K562 treated with DMSO at 1 percent for 4 hours (cell line): ENCODE results near the gene KIF20A. TPM values are rescaled to one million over a fixed set of nuclear protein-coding genes. Genes with fewer than 3 reads are reported as not detected.

Experiments
- total RNA-seq: library from RNA; unstranded; fragments of 300-600 nt; gene quantifications from 2 replicates; pipeline ENCODE4 v1.2.3, GENCODE V29; 2022; ENCODE audit not compliant: insufficient read depth

The KIF20A gene
- total RNA-seq = 27.8 and 36.4 TPM in 2 replicates

GRCh38 chr5:138178516-138179276 lies at the start of gene KIF20A, which contains the start of gene BRD8:
Gene KIF20A, plus strand, starts transcription at chr5:138179112. Its CDS starts 569 bp downstream, at chr5:138179681.
Gene BRD8, minus strand, starts transcription at chr5:138178630. Its CDS starts 16 bp downstream, at chr5:138178614.

GRCh38 chr5:138138949-138139780 lies 39.7 kb upstream of the KIF20A start, which contains the start of gene NME5:
Gene NME5, minus strand, starts transcription at chr5:138139428. Its CDS starts 648 bp downstream, at chr5:138138780.

GRCh38 chr5:138213161-138214029 lies 34.5 kb downstream of the KIF20A start, which contains the start of gene CDC23:
Gene CDC23, minus strand, starts transcription at chr5:138213323. Its CDS starts 11 bp downstream, at chr5:138213312.

Other genes with a start within 250 kb of the KIF20A start
- gene FAM13B, start 146.0 kb upstream of the KIF20A start, total RNA-seq = 13.7 and 25.3 TPM in 2 replicates
- gene WNT8A, start 95.1 kb upstream of the KIF20A start, total RNA-seq = not detected in 2 replicates
- gene NME5, start 39.7 kb upstream of the KIF20A start, total RNA-seq = not detected in 2 replicates
- gene BRD8, start 482 bp upstream of the KIF20A start, total RNA-seq = 67.4 and 76.1 TPM in 2 replicates
- gene CDC23, start 34.2 kb downstream of the KIF20A start, total RNA-seq = 22.4 and 27.0 TPM in 2 replicates
- not detected in 2 replicates for gene GFRA3, start 95.5 kb downstream of the KIF20A start, total RNA-seq
- gene CDC25C, start 152.7 kb downstream of the KIF20A start, total RNA-seq = 28.6 and 31.7 TPM in 2 replicates
- 54.5 and 66.4 TPM in 2 replicates for gene FAM53C, start 159.2 kb downstream of the KIF20A start, total RNA-seq
- gene KDM3B, start 173.6 kb downstream of the KIF20A start, total RNA-seq = 31.9 and 38.6 TPM in 2 replicates